PC-9 (cell line): Measurements from ENCODE around the gene CCDC150. TPM values are rescaled to one million over a fixed set of nuclear protein-coding genes. Genes with fewer than 3 reads are reported as not detected.

ENCODE experiments used
- BruUV-seq: library from RNA; stranded (reverse); fragments of 400-500 nt; replicated peaks from 2 replicates; lab custom pipeline; 2021; lab: Mats Ljungman, UMichigan
- CTCF ChIA-PET: fragments of 300-600 bp; sonication (Branson Sonifier 250); formaldehyde crosslinking; loops from one replicate; lab custom pipeline; 2022; ENCODE audit warnings: antibody characterized with exemption; lab: Charles Lee
- POLR2A ChIA-PET: fragments of 300-600 bp; sonication (Branson Sonifier 250); formaldehyde crosslinking; loops from one replicate; lab custom pipeline; 2022; ENCODE audit warnings: antibody characterized with exemption; ENCODE audit not compliant: unreplicated experiment; lab: Charles Lee
- DNase-seq, 2 experiments: peaks; one replicate each; pipeline versions ENCODE4 v3.0.0 to v3.0.0-alpha.2; 2015 to 2022; ENCODE audit warnings: mixed read lengths in 1 of 2
- H2AFZ ChIP-seq: fragments of 200-600 bp; sonication (generic); 2 replicates; pipeline ENCODE4 v1.8.1; 2017; ENCODE audit warnings: antibody characterized with exemption
- H3F3A ChIP-seq: fragments of 200-600 bp; sonication (generic); 2 replicates; pipeline ENCODE4 v1.8.1; 2017; ENCODE audit warnings: antibody characterized with exemption, mild to moderate bottlenecking, low read depth; ENCODE audit not compliant: insufficient read depth
- H3K27ac ChIP-seq: fragments of 200-600 bp; sonication (generic); 2 replicates; pipeline ENCODE4 v1.6.1; 2016; ENCODE audit warnings: mixed run types
- H3K27me3 ChIP-seq: fragments of 200-600 bp; sonication (generic); 2 replicates; pipeline ENCODE4 v1.6.1; 2016; ENCODE audit warnings: low read depth, mixed run types; ENCODE audit not compliant: insufficient read depth
- H3K36me3 ChIP-seq: fragments of 200-600 bp; sonication (generic); 2 replicates; pipeline ENCODE4 v1.6.1; 2016; ENCODE audit warnings: low read depth, mixed run types
- H3K4me1 ChIP-seq: fragments of 200-600 bp; sonication (generic); replicated peaks from 2 replicates; pipeline ENCODE4 v1.6.1; 2016; ENCODE audit warnings: mixed run types; ENCODE audit not compliant: insufficient read depth
- H3K4me2 ChIP-seq: fragments of 200-600 bp; sonication (generic); 2 replicates; pipeline ENCODE4 v1.6.1; 2017; ENCODE audit warnings: mixed run types
- H3K4me3 ChIP-seq: fragments of 200-600 bp; sonication (generic); 2 replicates; pipeline ENCODE4 v1.6.1; 2016; ENCODE audit warnings: mixed run types
- H3K79me2 ChIP-seq: fragments of 200-600 bp; sonication (generic); 2 replicates; pipeline ENCODE4 v1.6.1; 2017; ENCODE audit warnings: low read depth, mixed run types
- H3K9me2 ChIP-seq: fragments of 200-600 bp; sonication (generic); 2 replicates; pipeline ENCODE4 v1.8.1; 2017; ENCODE audit warnings: mild to moderate bottlenecking; ENCODE audit not compliant: insufficient read depth
- H3K9me3 ChIP-seq: fragments of 200-600 bp; sonication (generic); 2 replicates; pipeline ENCODE4 v1.8.1; 2016; ENCODE audit warnings: low read depth; ENCODE audit not compliant: insufficient read depth
- H4K20me1 ChIP-seq: fragments of 200-600 bp; sonication (generic); 2 replicates; pipeline ENCODE4 v1.8.1; 2017; ENCODE audit not compliant: insufficient read depth
- EZH2 ChIP-seq: fragments of 200-600 bp; sonication (generic); IDR thresholded peaks from 2 replicates; pipeline ENCODE4 v1.8.0; 2017; ENCODE audit warnings: antibody characterized with exemption, low read depth
- intact Hi-C: fragments of 100-400 bp; cut with micrococcal nuclease; formaldehyde crosslinking; loops from one replicate; pipeline ENCODE4 v1.10.0; 2022; ENCODE audit not compliant: unreplicated experiment
- total RNA-seq: library from RNA; stranded (reverse); gene quantifications from 2 replicates; pipeline ENCODE4 v1.2.3, GENCODE V29; 2021
- TF ChIP-seq, protein P1 (sequence below): fragments of 200-600 bp; sonication (generic); conservative IDR thresholded peaks from 2 replicates; pipeline ENCODE4 v1.6.1; 2017; ENCODE audit warnings: mixed run types, antibody characterized with exemption, mild to moderate bottlenecking, moderate library complexity

Gene CCDC150
- total RNA-seq, 1 experiment from 2014 or later: 9.8 TPM

DNA sequence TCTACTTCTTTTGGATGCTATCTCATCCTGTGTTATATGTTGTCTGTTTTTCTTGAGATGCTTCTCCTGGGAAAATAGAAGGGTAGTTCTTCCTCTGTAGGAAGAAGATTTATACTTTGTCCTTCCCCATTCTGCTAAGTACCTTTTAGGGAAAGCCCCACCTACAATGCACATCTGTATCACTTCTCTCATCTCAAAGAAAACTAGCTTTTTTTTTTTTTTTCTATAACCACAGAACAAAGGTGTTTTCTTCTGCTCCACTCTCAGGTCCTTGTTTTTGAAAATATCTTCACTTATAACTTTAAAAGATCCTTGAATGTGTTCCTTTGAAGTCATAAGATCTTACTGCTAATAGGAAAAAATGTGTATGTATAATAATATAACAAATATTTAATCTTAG lies 30.8 kb downstream of the CCDC150 start:
- H3K4me3 ChIP-seq: no peak overlapping the region
- no peak for TF ChIP-seq EZH2
- TF ChIP-seq, protein P1, sequence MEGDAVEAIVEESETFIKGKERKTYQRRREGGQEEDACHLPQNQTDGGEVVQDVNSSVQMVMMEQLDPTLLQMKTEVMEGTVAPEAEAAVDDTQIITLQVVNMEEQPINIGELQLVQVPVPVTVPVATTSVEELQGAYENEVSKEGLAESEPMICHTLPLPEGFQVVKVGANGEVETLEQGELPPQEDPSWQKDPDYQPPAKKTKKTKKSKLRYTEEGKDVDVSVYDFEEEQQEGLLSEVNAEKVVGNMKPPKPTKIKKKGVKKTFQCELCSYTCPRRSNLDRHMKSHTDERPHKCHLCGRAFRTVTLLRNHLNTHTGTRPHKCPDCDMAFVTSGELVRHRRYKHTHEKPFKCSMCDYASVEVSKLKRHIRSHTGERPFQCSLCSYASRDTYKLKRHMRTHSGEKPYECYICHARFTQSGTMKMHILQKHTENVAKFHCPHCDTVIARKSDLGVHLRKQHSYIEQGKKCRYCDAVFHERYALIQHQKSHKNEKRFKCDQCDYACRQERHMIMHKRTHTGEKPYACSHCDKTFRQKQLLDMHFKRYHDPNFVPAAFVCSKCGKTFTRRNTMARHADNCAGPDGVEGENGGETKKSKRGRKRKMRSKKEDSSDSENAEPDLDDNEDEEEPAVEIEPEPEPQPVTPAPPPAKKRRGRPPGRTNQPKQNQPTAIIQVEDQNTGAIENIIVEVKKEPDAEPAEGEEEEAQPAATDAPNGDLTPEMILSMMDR: no peak
- H3K36me3 ChIP-seq: no peaks in the 10 kb centered on the region
- no TSS peak for BruUV-seq
- no peaks in the 10 kb centered on the region for H3K9me2 ChIP-seq
- no peaks in the 10 kb centered on the region for H3K27me3 ChIP-seq
- no peak overlapping the region for H3K27ac ChIP-seq
- no peaks in the 10 kb centered on the region for H3K4me1 ChIP-seq
- DNase-seq: no peak
- CTCF ChIA-PET: no interaction called here
- H3K79me2 ChIP-seq: no peaks in the 10 kb centered on the region
- no peak overlapping the region for H2AFZ ChIP-seq
- H3F3A ChIP-seq: no peaks in the 10 kb centered on the region
- POLR2A ChIA-PET: no interaction called here
- H3K9me3 ChIP-seq: no peaks in the 10 kb centered on the region
- H4K20me1 ChIP-seq: no peaks in the 10 kb centered on the region
- no peak overlapping the region for H3K4me2 ChIP-seq
- intact Hi-C loops: no loop called here

DNA sequence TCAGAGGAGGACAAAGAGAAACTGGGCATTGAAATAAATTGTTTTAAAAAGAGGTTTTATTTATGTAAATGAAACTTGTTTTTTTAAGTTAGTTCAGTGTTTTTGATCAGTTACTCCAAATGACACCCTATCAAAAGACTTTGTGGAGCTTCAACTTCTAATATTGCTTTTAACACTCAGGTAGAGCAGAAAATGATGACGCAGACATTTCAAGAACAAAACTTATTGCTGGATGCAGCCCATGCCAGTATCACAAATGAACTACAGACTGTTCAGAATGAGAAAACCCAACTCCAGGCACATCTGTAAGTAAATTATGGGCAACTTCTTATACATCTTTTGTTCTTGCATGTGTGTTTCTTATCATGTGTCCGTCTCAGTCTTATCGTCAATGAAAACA lies 36.4 kb downstream of the CCDC150 start:
- no peaks in the 10 kb centered on the region for H3K27me3 ChIP-seq
- no peaks in the 10 kb centered on the region for H4K20me1 ChIP-seq
- TF ChIP-seq, protein P1: no peak
- no peak for TF ChIP-seq EZH2
- intact Hi-C loops: no loop called here
- H3F3A ChIP-seq: no peaks in the 10 kb centered on the region
- H3K4me3 ChIP-seq: no peak overlapping the region
- ChIA-PET POLR2A (no interaction called here), CTCF (no interaction called here)
- H3K9me3 ChIP-seq: no peaks in the 10 kb centered on the region
- no TSS peak for BruUV-seq
- no peaks in the 10 kb centered on the region for H3K9me2 ChIP-seq
- no peak for DNase-seq
- no peaks in the 10 kb centered on the region for H3K36me3 ChIP-seq
- no peak overlapping the region for H2AFZ ChIP-seq
- H3K4me1 ChIP-seq: no peaks in the 10 kb centered on the region
- H3K79me2 ChIP-seq: no peaks in the 10 kb centered on the region
- H3K4me2 ChIP-seq: no peak overlapping the region
- H3K27ac ChIP-seq: no peak overlapping the region

DNA sequence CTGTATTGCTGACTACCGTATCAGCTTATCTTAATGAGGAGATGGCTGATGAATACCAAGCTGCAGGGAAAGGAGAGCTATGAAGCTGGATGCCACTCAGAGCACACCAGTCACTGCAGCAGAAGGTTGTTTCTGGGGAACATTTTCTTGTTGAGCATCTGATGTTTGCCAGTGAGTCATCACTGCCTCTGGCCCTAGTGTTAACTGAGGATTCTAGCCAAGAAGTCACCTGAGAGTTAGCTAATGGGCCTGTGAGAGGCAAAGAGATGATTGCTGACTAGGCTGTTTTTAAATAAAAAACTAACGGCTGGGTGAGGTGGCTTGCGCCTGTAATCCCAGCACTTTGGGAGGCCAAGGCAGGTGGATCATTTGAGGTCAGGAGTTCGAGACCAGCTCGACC lies 37.9 kb downstream of the CCDC150 start:
- ChIA-PET POLR2A (no interaction called here), CTCF (no interaction called here)

More for the DNA sequence above, 37.9 kb downstream of the CCDC150 start:
- Histone ChIP-seq H3K4me3 (no peak overlapping the region), H3F3A (no peaks in the 10 kb centered on the region), H2AFZ (no peak overlapping the region), H3K36me3 (no peaks in the 10 kb centered on the region), H3K4me1 (no peaks in the 10 kb centered on the region), H3K9me2 (no peaks in the 10 kb centered on the region), H3K4me2 (no peak overlapping the region), H3K27ac (no peak overlapping the region), H3K79me2 (no peaks in the 10 kb centered on the region), H4K20me1 (no peaks in the 10 kb centered on the region), H3K27me3 (no peaks in the 10 kb centered on the region), H3K9me3 (no peaks in the 10 kb centered on the region)
- no peak for DNase-seq
- no TSS peak for BruUV-seq
- TF ChIP-seq EZH2: no peak
- TF ChIP-seq, protein P1: no peak
- intact Hi-C loops: no loop called here
